K562 (cell line): ENCODE data around the gene KRTAP5-4. TPM values are rescaled to one million over a fixed set of nuclear protein-coding genes. Genes with fewer than 3 reads are reported as not detected.

Experiments used
- ATAC-seq: fragments of 200-7000 bp; cut with Tn5 transposase; 3 replicates; pipeline ENCODE4 v1.9.1; 2020; ENCODE audit warnings: moderate library complexity
- BruUV-seq: library from RNA; stranded (reverse); fragments of 400-500 nt; replicated peaks from 2 replicates; lab custom pipeline; 2021; lab: Mats Ljungman, UMichigan
- CTCF ChIA-PET: fragments of 300-600 bp; formaldehyde crosslinking; extraction: SDS; loops from one replicate; lab custom pipeline; 2021; ENCODE audit warnings: low intra/inter-chr PET ratio; lab: Yijun Ruan, JAX
- POLR2A ChIA-PET: fragments of 300-600, 350-650 bp; sonication (Branson Sonifier 250); formaldehyde crosslinking; extraction: SDS; loops from one replicate; lab custom pipeline; 2021; ENCODE audit warnings: antibody characterized with exemption, inconsistent platforms; lab: Yijun Ruan, JAX
- DNase-seq, 4 experiments: peaks; one replicate each; pipeline versions ENCODE4 v3.0.0 to v3.0.0-alpha.2; 2011 to 2018; ENCODE audit warnings: low spot score in 3 of 4, mixed read lengths in 3 of 4; ENCODE audit errors: extremely low read depth in 1 of 4
- FAIRE-seq: peaks from 2 replicates; lab custom pipeline; 2011; peaks lifted over from hg19 to GRCh38; lab: Jason Lieb, UNC
- H2AFZ ChIP-seq: 2 replicates; pipeline ENCODE4 v1.6.0; 2011; ENCODE audit warnings: low read depth, low read length, control low read depth, inconsistent platforms
- H3K27ac ChIP-seq: fragments of 200-600 bp; 3 replicates; pipeline ENCODE4 v1.8.0; 2011; ENCODE audit warnings: low read depth, mild to moderate bottlenecking, control low read depth, inconsistent platforms, low read length, moderate library complexity, mixed read lengths; ENCODE audit errors: extremely low read depth
- H3K27me3 ChIP-seq, 2 experiments: fragments of 300-600 bp in 1 of 2; 2 replicates in 1 of 2; 3 replicates in 1 of 2; pipeline versions ENCODE4 v1.6.0 to v1.8.0; 2011; ENCODE audit warnings: inconsistent platforms in 2 of 2, low read length in 2 of 2, mild to moderate bottlenecking in 1 of 2, mixed read lengths in 1 of 2, moderate library complexity in 1 of 2; ENCODE audit not compliant: control insufficient read depth in 2 of 2, insufficient read depth in 2 of 2
- H3K36me3 ChIP-seq: fragments of 300-600 bp; 3 replicates; pipeline ENCODE4 v1.8.0; 2011; ENCODE audit warnings: mild to moderate bottlenecking, low read length, inconsistent platforms; ENCODE audit not compliant: control insufficient read depth, insufficient read depth
- H3K4me1 ChIP-seq, 2 experiments: fragments of 200-600 bp in 1 of 2; replicated peaks in 1 of 2; 2 replicates in 1 of 2; 3 replicates in 1 of 2; pipeline versions ENCODE4 v1.5.1 to v1.8.0; 2011; ENCODE audit warnings: inconsistent platforms in 2 of 2, low read length in 2 of 2, mild to moderate bottlenecking in 1 of 2, mixed read lengths in 1 of 2, moderate library complexity in 1 of 2; ENCODE audit not compliant: control insufficient read depth in 2 of 2, insufficient read depth in 2 of 2
- H3K4me2 ChIP-seq: 2 replicates; pipeline ENCODE4 v1.6.1; 2011; ENCODE audit warnings: low read length, control low read depth, inconsistent platforms, mixed read lengths; ENCODE audit not compliant: insufficient read depth
- H3K4me3 ChIP-seq: fragments of 200-600 bp; sonication (generic), shearing (Covaris generic); 2 replicates; pipeline ENCODE4 v1.5.1; 2016; ENCODE audit warnings: control low read depth, inconsistent platforms
- H3K79me2 ChIP-seq: fragments of 200-600 bp; 3 replicates; pipeline ENCODE4 v1.8.0; 2011; ENCODE audit warnings: low read length, inconsistent platforms; ENCODE audit not compliant: control insufficient read depth, insufficient read depth
- H3K9ac ChIP-seq, 2 experiments: 2 replicates each; pipeline versions ENCODE4 v1.6.0 to v1.6.1; 2011; ENCODE audit warnings: low read depth in 2 of 2, low read length in 2 of 2, control low read depth in 1 of 2, inconsistent platforms in 1 of 2, mild to moderate bottlenecking in 1 of 2, mixed read lengths in 1 of 2; ENCODE audit not compliant: insufficient read depth in 1 of 2
- H3K9me1 ChIP-seq: one replicate; pipeline ENCODE4 v1.6.0; 2011; ENCODE audit warnings: inconsistent platforms, mild to moderate bottlenecking, low read length, moderate library complexity; ENCODE audit not compliant: control insufficient read depth, insufficient read depth
- H3K9me3 ChIP-seq: replicated peaks from 2 replicates; pipeline ENCODE4 v1.5.1; 2011; ENCODE audit warnings: low read depth, low read length, inconsistent platforms; ENCODE audit not compliant: control insufficient read depth, insufficient read depth
- H4K20me1 ChIP-seq: replicated peaks from 2 replicates; pipeline ENCODE4 v1.6.1; 2011; ENCODE audit warnings: low read length, inconsistent platforms, mixed read lengths; ENCODE audit not compliant: control insufficient read depth, insufficient read depth
- EHMT2 ChIP-seq: fragments of 450-650 bp; IDR thresholded peaks from 2 replicates; pipeline ENCODE4 v1.6.1; 2018; ENCODE audit warnings: antibody characterized with exemption
- HSF4 ChIP-seq: fragments of 250-450 bp; sonication (Bioruptor Pico); IDR thresholded peaks from 2 replicates; pipeline ENCODE4 v2.1.2; 2022; ENCODE audit warnings: mild to moderate bottlenecking, moderate library complexity, borderline replicate concordance
- MTA2 ChIP-seq: fragments of 450-650 bp; IDR thresholded peaks from 2 replicates; pipeline ENCODE4 v1.6.1; 2016; ENCODE audit warnings: low read depth
- TAF15 ChIP-seq: fragments of 200-400 bp; formaldehyde crosslinking; IDR thresholded peaks from 2 replicates; pipeline ENCODE4 v1.6.1; 2017; ENCODE audit warnings: mild to moderate bottlenecking, low read depth, low read length, moderate library complexity
- ZBTB33 ChIP-seq: sonication (generic); formaldehyde crosslinking; IDR thresholded peaks from 2 replicates; pipeline ENCODE4 v1.8.1; 2023; ENCODE audit warnings: mild to moderate bottlenecking, missing genetic modification reagents
- ZNF507 ChIP-seq: conservative IDR thresholded peaks from 2 replicates; pipeline ENCODE4 v1.6.1; 2017; ENCODE audit warnings: missing genetic modification characterization, missing compliant biosample characterization
- WGBS: fragments of 100-300 bp; shearing (Covaris generic); methylation state at CpG from one replicate; pipeline ENCODE4 v1.1.6; 2016; ENCODE audit warnings: low coverage, mixed read lengths; ENCODE audit not compliant: insufficient coverage; ENCODE audit errors: missing lambda C conversion rate; 5-methylcytosine and 5-hydroxymethylcytosine counted together
- in situ Hi-C: fragments of 300-500 bp; cut with MboI; formaldehyde crosslinking; loops from 4 replicates; pipeline ENCODE4 v1.15.0; 2018; ENCODE audit warnings: inconsistent platforms, mixed read lengths
- intact Hi-C: fragments of 100-400 bp; cut with micrococcal nuclease; formaldehyde crosslinking; loops from 2 replicates; pipeline ENCODE4 v1.14.2; 2022
- polyA plus RNA-seq, 8 experiments: library from polyadenylated mRNA; depleted of rRNA in 4 of 8; stranded (reverse) in 5 of 8; unstranded in 3 of 8; fragments of >200 nt; fragmentation: Nextera tagmentation in 2 of 8; fragmentation: Illumina TruSeq in 1 of 8; extraction: Ambion mirVana in 2 of 8; extraction: Trizol in 1 of 8; gene quantifications; 2 replicates each; pipeline versions ENCODE4 v1.2.1 to v1.2.3, GENCODE V29; 2011 to 2014; ENCODE audit warnings: inconsistent platforms in 1 of 8, missing spikeins in 1 of 8
- total RNA-seq, 7 experiments: library from RNA; depleted of rRNA in 6 of 7; stranded (reverse); fragments of >200 nt in 6 of 7; fragmentation: Illumina TruSeq in 2 of 7; extraction: Trizol in 2 of 7; gene quantifications; 2 replicates each; pipeline versions ENCODE4 v1.2.1 to v1.2.3, GENCODE V29; 2011 to 2021; ENCODE audit warnings: low replicate concordance in 1 of 7
- TF ChIP-seq, protein P1 (sequence below): IDR thresholded peaks from 2 replicates; pipeline ENCODE4 v1.6.1; 2014; ENCODE audit warnings: antibody characterized with exemption
- TF ChIP-seq, protein P2 (sequence below): fragments of 450-650 bp; formaldehyde crosslinking; conservative IDR thresholded peaks from 2 replicates; pipeline ENCODE4 v1.4.0; 2022; ENCODE audit warnings: mild to moderate bottlenecking, missing genetic modification characterization
- TF ChIP-seq, protein P3 (sequence below): sonication (generic); formaldehyde crosslinking; IDR thresholded peaks from 2 replicates; pipeline ENCODE4 v1.8.0; 2023; ENCODE audit warnings: mild to moderate bottlenecking, missing genetic modification reagents

KRTAP5-4 gene
- total and polyA plus RNA-seq, 9 of the 15 experiments (the other 6 are each of a cell fraction or from before 2014, with no cell fraction given), result not detected

- no peak for TF ChIP-seq ZBTB33 (CRISPR knock-in tag)
- TF ChIP-seq MTA2, result no peak
- no peak for TF ChIP-seq HSF4 (CRISPR knock-in tag)
Observed at GRCh38 chr11:1660111-1660867, 38.4 kb upstream of the KRTAP5-4 start (continued).

- Histone ChIP-seq H3K27ac (no peak overlapping the region), H3K9me3 (no peaks in the 10 kb centered on the region), H3K79me2 (no peaks in the 10 kb centered on the region), H3K36me3 (no peaks in the 10 kb centered on the region), H3K4me2 (no peak overlapping the region), H3K27me3 (peaks cover 25 to 55% of the 10 kb centered on the region in 2 experiments), H3K4me3 (no peak overlapping the region), H4K20me1 (0 out of 2 replicates have a peak, but pooled peaks cover 3% of the 10 kb centered on the region), H3K4me1 (peaks cover 0 to 6% of the 10 kb centered on the region in 2 experiments; a peak in 2 of 5 replicates), H2AFZ (no peak overlapping the region), H3K9me1 (no peaks in the 10 kb centered on the region), H3K9ac (no peak overlapping the region)
- intact Hi-C loops, result no loop called here
- no TSS peak for BruUV-seq
- ChIA-PET CTCF (no interaction called here), POLR2A (interaction anchor here (0.7 kb wide), 2 partner anchors 10 to 225 kb away, joined by 3 to 5 read pairs; no protein-coding TSS in a partner anchor)
- in situ Hi-C loops, result loop anchor here (5.0 kb wide), 1 partner anchor 33 kb away; no protein-coding TSS in a partner anchor
- DNase-seq (no peak), FAIRE-seq (no peak), ATAC-seq (no peak)
- 3% methylated on average over 14 of the region's 14 CpGs for WGBS
- TF ChIP-seq TAF15 (no peak), ZNF507 (tag) (no peak), EHMT2 (no peak)
- TF ChIP-seq, protein P1, sequence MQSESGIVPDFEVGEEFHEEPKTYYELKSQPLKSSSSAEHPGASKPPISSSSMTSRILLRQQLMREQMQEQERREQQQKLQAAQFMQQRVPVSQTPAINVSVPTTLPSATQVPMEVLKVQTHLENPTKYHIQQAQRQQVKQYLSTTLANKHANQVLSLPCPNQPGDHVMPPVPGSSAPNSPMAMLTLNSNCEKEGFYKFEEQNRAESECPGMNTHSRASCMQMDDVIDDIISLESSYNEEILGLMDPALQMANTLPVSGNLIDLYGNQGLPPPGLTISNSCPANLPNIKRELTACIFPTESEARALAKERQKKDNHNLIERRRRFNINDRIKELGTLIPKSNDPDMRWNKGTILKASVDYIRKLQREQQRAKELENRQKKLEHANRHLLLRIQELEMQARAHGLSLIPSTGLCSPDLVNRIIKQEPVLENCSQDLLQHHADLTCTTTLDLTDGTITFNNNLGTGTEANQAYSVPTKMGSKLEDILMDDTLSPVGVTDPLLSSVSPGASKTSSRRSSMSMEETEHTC, result no peak
- TF ChIP-seq, protein P2, sequence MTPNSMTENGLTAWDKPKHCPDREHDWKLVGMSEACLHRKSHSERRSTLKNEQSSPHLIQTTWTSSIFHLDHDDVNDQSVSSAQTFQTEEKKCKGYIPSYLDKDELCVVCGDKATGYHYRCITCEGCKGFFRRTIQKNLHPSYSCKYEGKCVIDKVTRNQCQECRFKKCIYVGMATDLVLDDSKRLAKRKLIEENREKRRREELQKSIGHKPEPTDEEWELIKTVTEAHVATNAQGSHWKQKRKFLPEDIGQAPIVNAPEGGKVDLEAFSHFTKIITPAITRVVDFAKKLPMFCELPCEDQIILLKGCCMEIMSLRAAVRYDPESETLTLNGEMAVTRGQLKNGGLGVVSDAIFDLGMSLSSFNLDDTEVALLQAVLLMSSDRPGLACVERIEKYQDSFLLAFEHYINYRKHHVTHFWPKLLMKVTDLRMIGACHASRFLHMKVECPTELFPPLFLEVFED, result no peak
- TF ChIP-seq, protein P3, sequence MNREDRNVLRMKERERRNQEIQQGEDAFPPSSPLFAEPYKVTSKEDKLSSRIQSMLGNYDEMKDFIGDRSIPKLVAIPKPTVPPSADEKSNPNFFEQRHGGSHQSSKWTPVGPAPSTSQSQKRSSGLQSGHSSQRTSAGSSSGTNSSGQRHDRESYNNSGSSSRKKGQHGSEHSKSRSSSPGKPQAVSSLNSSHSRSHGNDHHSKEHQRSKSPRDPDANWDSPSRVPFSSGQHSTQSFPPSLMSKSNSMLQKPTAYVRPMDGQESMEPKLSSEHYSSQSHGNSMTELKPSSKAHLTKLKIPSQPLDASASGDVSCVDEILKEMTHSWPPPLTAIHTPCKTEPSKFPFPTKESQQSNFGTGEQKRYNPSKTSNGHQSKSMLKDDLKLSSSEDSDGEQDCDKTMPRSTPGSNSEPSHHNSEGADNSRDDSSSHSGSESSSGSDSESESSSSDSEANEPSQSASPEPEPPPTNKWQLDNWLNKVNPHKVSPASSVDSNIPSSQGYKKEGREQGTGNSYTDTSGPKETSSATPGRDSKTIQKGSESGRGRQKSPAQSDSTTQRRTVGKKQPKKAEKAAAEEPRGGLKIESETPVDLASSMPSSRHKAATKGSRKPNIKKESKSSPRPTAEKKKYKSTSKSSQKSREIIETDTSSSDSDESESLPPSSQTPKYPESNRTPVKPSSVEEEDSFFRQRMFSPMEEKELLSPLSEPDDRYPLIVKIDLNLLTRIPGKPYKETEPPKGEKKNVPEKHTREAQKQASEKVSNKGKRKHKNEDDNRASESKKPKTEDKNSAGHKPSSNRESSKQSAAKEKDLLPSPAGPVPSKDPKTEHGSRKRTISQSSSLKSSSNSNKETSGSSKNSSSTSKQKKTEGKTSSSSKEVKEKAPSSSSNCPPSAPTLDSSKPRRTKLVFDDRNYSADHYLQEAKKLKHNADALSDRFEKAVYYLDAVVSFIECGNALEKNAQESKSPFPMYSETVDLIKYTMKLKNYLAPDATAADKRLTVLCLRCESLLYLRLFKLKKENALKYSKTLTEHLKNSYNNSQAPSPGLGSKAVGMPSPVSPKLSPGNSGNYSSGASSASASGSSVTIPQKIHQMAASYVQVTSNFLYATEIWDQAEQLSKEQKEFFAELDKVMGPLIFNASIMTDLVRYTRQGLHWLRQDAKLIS (CRISPR knock-in tag), result no peak
Observed at GRCh38 chr11:1659506-1659905, 37.6 kb upstream of the KRTAP5-4 start.
